Skin of body (tissue), 2 donors: ENCODE data around the gene OSBPL8. TPM values are rescaled to one million over a fixed set of nuclear protein-coding genes. Genes with fewer than 3 reads are reported as not detected.
A peak's percentile ranks its signal among the peaks of the same experiment; 100 is the strongest.
"Not testable (repeated sequence)": the region's sequence is repeated elsewhere in the genome, so short reads cannot be mapped to it uniquely, and the experiment has no call there.

ENCODE experiments used
- DNase-seq: peaks from one replicate; lab custom pipeline; 2025; lab: John Stamatoyannopoulos, UW
- total RNA-seq: library from RNA; depleted of rRNA; stranded (reverse); fragments of >200 nt; gene quantifications from one replicate; pipeline ENCODE4 v1.2.3, GENCODE V29; 2014

The OSBPL8 gene
- total RNA-seq, 1 donor from 2014 or later = 84.0 TPM

DNA sequence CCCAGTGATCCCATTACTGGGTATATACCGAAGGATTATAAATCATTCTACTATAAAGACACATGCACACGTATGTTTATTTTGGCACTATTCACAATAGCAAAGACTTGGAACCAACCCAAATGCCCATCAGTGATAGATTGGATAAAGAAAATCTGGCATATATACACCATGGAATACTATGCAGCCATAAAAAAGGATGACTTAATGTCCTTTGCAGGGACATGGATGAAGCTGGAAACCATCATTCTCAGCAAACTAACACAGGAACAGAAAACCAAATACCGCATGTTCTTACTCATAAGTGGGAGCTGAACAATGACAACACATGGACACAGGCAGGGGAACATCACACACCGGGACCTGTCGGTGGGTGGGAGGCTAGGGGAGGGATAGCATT, 195.4 kb downstream of the OSBPL8 start:
- DNase-seq = not testable (repeated sequence)

DNA sequence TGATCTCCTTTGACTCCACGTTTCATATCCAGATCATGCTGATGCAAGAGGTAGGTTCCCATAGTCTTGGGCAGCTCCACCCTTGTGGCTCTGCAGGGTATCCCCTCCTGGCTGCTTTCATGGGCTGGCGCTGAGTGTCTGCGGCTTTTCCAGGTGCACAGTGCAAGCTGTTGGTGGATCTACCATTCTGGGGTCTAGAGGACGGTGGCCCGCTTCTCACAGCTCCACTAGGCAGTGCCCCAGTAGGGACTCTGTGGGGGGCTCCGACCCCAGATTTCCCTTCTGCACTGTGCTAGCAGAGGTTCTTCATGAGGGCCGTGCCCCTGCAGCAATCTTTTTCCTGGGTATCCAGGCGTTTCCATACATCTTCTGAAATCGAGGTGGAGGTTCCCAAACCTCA, 199.3 kb downstream of the OSBPL8 start:
- DNase-seq = no peak

DNA sequence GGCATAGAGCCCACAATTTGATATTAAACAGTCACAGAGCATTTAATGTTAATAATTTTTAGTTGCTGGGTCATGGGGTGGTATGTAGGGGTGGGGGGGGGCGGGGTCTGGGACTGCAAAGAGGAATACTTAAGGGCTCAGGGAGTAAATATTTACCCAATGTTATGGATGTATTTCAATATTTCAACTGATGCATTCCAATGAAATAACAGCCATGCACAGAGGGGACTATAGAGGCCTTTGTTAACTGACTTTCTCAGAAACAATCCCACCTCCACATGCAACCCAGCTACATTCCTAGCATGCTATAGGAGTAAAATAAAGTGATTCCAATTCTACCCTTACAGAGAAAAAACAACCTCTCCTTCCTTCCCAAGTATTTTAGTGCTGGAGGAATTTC, 203.5 kb downstream of the OSBPL8 start:
- no peak for DNase-seq

DNA sequence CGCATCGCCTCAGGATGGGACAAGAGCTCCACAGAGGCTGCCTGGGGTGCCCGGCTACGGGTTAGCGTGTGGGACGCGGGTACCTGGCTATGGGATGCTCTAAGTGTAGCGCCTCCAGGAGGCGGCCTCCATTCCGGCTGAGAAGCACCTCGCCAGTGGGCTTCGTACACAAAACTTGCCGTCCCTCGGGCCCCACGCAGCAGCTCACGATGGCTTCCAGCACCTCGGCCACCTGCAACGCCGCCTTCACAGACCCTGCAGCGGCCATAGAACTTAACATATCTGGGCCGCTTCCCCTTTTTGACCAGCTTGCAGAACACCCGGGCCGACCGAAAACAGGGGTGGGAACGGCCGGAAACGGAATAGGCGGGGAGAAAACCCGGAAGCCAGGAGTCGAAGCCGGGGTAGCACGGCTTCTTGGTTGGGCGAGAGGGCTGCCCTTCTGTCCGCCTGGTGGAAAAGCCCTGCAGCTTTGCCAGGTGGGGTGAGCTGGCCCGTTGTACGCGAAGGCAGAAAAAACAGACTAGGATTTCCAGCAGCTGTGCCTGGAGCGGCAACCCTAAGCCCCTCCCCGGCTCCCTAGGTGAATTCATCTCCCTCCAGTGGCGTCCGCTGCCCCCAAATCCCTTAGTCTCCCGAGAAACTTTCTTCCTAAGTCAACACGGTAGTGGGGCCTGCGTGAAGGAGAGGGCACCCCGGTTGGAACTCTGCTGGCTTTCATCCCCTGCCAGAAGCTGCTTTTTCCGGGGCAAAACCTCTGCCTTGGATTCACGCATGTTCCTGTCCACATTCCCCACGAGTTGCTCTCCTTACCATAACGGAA, 211.3 kb downstream of the OSBPL8 start, which contains the start of gene BBS10:
BBS10 (minus strand) TSS at position 337 of the 823 bp plus-strand sequence; CDS start at position 280, 57 bp downstream.
- peak; percentile 95 for DNase-seq

DNA sequence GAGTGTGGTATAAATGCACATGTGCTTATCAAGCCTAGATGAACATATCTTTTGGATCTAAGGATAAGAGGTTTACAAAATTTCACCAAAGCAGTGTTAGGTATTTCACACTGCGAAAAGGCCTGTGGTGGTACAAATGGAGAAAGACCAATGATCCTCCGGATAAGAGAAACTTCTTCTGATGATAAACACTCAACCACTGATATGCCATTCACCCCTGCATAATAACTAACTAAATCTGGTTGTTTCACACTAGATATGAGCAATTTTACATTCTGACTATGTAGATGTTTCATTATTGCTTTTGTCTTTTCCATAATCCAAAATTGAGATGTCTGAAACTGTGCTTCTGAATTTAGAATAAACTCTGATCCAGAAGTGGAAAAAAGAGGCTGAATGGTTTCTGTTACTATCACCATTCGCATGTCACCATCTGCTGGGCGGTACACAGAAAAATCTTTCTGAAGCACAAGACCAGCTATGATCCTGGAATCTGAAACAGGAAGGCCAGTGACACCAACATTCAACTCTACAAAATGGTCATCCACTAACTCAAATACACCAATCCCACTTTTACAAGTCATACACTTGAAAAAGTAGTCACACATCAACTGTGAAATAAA, 212.7 kb downstream of the OSBPL8 start:
- peak; percentile 73 for DNase-seq

DNA sequence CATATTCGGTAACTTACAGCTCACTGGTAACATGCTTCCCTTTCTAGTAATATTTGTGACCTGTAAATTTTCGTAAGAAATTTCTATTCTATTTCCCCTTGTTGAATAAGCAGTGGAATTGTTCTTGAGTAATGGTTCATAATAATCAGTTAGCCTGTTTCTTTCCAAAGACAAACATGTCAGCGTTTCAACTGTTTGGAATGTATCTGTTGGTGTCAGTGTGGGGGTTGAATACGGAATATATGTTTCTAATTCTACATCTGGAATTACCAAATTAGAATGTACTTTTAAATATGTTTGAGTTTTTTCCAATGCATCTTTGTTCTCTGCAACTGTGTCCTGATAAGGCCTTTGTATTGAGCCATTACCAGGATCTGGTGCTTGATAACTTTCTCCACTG, 213.3 kb downstream of the OSBPL8 start:
- DNase-seq = peak; percentile 24

DNA sequence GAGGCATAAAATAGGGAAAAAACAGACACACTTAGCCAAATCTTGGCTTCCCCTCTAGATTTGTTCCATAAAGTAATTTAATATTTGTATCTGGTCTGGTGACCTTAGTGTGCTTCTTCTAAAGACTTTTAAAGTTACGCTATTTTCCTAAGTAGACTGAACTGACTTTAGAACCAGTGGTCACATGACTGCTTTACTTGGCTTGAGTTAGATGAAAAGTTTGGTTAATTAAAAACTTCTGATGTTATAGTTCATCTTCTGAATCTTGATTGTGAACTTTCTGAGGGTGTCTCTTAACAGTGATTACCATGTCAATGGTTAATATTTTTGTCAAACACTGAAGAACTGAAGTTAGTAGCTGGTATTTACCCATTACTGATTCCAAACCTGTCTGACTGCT, 214.0 kb downstream of the OSBPL8 start:
- no peak for DNase-seq

DNA sequence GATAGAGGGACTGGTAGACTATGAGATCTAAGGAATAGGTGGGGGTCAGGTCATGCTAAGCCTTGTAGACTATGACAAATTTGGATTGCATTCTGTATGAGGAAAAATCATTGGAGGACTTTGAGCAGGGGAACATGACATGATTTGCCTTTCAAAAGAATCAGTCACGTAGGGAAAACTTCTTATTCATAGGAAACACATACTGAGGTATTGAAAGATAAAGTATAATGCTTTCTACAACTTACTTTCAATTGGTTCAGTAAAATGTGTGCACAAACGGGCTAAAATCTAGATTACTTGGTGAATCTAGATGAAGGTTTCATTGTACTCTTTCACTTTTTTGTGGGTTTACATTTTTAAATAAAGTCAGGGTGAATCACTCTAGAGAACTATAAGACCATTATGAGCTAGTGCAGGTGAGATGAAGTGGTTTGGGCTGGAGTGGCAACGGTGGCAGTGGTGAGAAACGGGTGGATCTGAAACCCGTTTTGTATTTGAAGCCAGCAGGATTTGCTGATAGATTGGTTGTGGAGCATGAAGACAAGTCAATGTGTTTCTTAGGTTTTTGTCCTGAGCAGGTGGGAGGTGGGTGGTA, 218.0 kb downstream of the OSBPL8 start:
- no peak for DNase-seq

DNA sequence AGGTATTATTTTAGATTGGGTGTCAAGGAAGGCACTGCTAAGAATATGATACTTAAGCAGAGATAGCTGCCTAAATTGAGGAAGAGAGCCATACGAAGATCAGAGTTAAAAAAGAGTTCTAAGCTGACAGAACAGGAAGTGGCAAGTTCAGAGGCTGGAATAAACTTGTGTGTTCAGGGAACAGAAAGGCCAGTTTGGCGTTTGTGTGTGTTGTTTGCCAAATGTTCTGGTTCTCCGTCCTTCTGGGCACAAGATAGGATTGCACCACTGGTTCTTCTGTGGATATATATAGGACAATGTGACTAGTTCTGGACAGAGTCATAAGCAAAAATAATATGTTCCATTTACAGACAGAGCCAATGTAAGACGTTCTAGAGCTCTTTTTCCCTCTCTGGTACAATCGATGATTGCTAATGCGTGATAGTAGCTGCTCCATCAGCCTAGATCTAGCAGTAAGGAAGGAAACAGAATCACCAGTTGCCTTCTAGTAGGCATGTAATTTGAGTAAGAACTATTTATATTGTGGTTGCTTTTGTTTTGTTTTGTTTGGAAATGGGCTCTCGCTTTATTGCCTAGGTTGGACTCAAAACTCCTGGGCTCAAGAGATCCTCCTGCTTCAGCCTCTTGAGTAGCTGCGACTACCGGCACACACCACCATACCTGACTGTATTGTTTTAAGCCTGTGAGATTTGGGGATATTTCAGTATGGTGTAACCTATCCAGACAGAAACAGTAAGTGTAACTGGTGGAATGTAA, 218.7 kb downstream of the OSBPL8 start:
- no peak for DNase-seq

DNA sequence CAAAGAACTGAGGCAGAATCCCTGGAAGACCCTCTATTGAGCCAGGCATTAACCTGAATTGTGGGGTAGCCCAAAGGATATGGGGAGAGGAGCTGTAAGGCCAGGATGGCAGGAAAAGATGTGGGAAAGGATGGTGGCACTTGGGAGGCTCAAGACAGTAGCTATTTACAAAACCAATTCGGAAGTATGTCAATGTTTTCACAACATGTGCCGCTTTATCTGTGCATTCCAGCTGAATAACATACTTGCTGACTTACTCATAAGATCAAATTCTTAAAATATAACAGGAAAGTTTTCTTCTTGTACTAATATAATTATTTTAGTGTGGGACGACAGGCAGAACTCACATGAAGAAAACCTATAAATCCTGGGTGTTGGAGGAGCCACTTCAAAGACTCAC, 222.0 kb downstream of the OSBPL8 start:
- no peak for DNase-seq

DNA sequence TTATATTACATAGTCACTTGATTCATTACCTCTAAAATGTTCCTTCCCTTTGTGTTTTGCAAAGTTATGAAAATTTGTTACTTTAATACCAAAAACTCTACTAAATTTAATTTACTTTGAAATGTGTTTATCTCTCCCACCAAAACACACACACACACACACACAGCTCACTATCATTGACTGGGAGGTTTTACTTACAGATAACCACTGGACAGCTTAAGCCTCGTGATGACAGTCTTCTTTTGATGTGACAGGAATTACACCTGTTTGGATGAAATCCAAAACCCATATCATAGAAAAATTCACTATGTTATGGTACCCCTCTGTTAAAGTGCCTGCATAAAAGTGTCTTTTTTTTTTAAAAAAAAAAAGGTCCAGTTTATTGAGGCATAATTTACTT, 227.0 kb downstream of the OSBPL8 start:
- DNase-seq = no peak

DNA sequence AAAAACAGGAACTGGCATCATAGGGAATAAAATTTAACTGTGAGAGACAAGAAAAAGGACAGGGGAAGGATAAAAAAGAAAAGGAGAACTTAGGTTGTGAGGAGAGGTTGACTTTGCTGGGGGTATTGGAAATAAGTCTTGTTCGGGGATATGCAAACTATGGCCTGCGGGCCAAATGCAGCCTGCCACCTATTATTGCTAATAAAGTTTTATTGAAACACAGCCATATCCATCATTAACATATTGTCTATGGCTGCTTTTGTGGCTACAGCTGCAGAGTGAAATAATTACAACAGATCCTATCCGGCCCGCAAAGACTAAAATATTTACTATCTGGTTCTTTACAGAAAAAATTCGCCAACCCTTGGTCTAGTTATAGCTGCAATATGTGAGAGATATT, 230.0 kb downstream of the OSBPL8 start:
- no peak for DNase-seq

DNA sequence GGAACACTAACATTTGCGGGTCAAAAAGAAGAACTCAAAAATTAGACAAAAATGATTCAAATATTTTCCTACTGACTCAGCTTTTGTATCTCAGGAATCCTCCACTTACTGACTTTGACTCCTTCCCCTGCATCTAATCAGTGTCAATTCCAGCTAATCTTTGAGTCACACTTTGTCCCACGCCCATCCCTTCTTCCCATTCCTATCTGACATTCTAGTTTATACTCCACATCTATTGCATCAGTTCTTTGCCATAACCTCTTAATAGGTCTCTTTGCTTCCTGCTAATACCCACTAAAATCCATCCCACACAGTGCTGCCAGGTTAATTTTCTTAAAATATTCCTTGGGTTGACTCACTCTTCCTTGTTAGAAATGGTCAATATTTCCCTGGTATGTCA, 230.4 kb downstream of the OSBPL8 start:
- no peak for DNase-seq

DNA sequence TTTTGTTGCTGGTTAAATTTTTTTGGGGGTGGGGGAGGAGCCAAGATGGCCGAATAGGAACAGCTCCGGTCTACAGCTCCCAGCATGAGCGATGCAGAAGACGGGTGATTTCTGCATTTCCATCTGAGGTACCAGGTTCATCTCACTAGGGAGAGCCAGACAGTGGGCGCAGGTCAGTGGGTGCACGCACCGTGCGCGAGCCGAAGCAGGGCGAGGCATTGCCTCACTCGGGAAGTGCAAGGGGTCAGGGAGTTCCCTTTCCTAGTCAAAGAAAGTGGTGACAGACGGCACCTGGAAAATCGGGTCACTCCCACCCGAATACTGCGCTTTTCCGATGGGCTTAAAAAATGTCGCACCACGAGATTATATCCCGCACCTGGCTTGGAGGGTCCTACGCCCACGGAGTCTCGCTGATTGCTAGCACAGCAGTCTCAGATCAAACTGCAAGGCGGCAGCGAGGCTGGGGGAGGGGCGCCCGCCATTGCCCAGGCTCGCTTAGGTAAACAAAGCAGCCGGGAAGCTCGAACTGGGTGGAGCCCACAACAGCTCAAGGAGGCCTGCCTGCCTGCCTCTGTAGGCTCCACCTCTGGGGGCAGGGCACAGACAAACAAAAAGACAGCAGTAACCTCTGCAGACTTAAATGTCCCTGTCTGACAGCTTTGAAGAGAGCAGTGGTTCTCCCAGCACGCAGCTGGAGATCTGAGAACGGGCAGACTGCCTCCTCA, 239.8 kb downstream of the OSBPL8 start:
- DNase-seq = not testable (repeated sequence)

DNA sequence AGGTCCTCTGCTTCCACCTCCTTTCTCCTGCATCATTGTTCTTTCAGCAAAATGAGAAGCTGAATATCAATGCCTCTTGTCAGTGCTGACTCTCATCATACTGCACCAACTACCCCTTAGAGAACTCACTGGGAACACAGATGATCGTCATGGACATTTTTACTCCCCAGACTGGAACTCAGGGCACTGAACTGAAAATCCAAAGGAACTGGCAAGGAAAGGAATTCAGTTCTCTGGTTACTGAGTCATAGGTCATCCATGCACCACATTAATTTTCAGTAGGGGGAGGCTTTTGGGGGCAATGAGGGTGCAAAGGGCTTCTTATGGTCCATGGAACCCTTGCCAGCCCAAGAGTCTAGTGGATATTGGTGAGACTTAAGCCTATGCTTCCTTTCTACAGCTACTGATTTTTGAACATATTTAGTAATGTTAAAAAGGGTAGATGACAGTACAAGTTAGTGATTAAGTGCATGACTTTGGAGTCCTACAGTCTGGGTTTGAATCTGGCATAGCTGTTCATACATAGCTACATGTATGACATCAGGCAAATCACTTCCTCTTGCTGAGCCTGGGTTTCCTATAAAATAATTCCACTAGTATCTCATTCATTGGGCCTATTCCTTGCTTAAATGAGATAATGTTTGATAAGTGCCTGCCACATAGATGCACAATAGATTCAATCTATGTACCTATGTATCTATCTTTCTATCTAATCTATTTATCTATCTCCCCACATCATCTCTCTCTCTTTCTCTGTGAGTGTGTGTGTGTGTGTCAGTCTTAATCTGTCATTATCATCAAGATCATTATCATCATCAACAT, 240.6 kb downstream of the OSBPL8 start:
- DNase-seq = no peak

DNA sequence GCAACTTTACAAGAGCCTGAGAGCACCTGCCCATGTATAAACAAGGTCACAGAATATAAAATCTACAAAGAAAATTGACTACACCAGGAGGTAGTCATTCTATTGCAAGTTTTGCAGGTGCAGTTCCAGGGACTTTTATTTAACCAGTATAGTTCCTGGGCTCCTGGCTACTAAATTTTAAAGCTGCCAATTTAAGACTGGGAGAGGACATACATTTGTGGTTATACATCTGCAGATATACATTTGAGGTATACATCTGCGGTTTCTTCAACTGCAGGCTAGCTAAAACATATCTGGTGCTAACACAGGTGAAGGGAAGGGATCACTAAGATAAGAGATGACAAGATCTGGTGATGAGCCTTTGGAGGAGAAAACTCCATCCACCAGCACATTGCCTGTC, 241.6 kb downstream of the OSBPL8 start:
- DNase-seq = no peak

DNA sequence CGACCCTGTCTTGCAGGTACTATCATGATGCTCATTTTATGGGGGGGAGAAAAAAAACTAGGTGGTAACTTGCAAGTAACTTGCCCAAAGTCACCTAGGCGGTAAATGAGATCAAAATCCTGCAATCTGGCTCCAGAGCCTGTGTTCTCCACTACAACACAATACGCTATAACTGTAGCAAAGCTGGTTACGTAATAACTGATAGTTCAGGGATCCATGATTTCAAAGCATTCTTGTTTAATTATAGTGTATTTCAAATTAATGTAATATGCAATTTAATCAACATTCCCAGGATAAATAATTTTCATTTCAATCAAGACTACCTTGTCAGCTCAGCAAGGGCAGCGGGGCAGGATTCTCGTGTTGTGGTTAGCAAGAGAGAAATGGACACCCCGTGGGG, 243.1 kb downstream of the OSBPL8 start:
- no peak for DNase-seq

DNA sequence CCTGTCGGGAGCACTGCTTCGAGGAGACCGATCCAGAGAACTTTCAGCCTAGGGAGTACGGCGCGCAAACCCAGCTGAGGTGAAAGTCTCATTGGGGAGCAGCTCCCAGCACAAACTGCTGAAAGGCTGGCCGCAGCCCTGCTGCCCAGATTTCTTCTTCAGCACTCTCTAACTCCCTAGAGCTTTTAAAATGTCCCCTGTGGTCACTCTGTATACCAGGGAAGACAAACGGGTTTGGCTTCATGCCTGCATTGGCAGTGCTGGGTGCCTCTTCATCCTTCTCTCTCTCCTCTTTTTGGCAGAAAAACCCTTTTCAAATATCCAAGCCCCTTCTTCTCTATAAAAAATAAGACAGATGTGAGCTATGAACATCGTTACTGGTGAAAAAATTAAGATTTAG, 246.3 kb downstream of the OSBPL8 start:
- DNase-seq = no peak

DNA sequence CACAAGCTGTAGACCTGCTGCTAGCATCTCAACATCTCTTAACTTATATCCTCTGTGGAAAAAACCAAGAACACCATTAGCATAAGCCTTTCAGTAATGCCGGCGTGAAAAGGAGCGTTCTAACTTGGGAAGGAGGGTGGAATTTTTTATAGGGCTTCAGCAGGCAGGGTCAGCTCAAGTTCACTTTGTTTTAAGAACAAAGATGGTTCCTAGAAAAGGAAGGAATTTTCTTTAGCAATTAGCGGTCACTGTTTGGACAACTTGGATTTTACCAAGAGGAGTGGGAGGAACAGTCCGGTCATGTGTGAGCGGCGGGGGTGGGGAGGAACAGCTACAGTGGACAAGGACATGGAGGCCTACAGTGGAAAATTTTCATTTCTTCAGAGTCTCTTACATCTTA, 247.3 kb downstream of the OSBPL8 start:
- no peak for DNase-seq

DNA sequence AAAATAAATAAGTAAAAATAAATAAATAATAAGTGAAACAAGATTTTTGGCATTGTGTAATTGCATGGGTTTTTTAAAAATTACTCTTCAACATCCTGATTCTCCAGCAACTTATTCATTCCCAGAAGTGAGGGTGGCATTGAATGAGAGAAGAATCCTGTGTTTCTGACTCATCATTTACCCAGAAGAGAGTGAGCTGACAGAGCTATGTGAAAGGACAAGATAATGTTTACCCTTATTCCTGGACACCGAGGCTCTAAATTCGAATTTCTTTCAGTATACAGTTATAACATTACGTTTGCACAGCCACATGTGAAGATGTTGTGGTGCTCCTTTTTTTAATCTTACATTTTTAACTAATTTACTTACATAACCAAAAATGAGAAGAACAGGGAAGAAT, 247.8 kb downstream of the OSBPL8 start:
- no peak for DNase-seq
